WERI-Rb-1 (cell line): Measurements from ENCODE around the gene MIA2.
"Not testable (repeated sequence)": the region's sequence is repeated elsewhere in the genome, so short reads cannot be mapped to it uniquely, and the experiment has no call there.

Source experiments
- DNase-seq: peaks from one replicate; pipeline ENCODE4 v3.0.0-alpha.2; 2020
- H3K27ac ChIP-seq: fragments of 250-450 bp; sonication (Bioruptor Pico); 2 replicates; pipeline ENCODE4 v1.5.1; 2020; ENCODE audit warnings: mild to moderate bottlenecking, moderate library complexity
- H3K27me3 ChIP-seq: fragments of 250-450 bp; sonication (Bioruptor Pico); 2 replicates; pipeline ENCODE4 v1.5.1; 2021; ENCODE audit warnings: mild to moderate bottlenecking, low read depth, moderate library complexity; ENCODE audit not compliant: insufficient read depth, severe bottlenecking
- H3K36me3 ChIP-seq: fragments of 250-450 bp; sonication (Bioruptor Pico); 2 replicates; pipeline ENCODE4 v1.5.1; 2020; ENCODE audit warnings: mild to moderate bottlenecking, moderate library complexity
- H3K4me3 ChIP-seq: 2 replicates; pipeline ENCODE4 v1.5.1; 2011; ENCODE audit warnings: low read depth, mild to moderate bottlenecking, control low read depth, low read length
- H3K9me3 ChIP-seq: fragments of 250-450 bp; sonication (Bioruptor Pico); 2 replicates; pipeline ENCODE4 v1.5.1; 2021; ENCODE audit warnings: mild to moderate bottlenecking, moderate library complexity; ENCODE audit not compliant: severe bottlenecking
- CTCF ChIP-seq: IDR thresholded peaks from 2 replicates; pipeline ENCODE4 v1.5.1; 2011; ENCODE audit warnings: low read depth, mild to moderate bottlenecking, control low read depth, inconsistent platforms, low read length

The MIA2 gene

GRCh38 chr14:39233680-39234326 is at the start of gene MIA2:
TSS of gene MIA2 (plus strand) at chr14:39233915. CDS start at chr14:39234115, 200 bp downstream.
- Histone ChIP-seq H3K27me3 (no peaks in the 10 kb centered on the region), H3K27ac (no peak within 1 kb of the TSS), H3K4me3 (no peak within 1 kb of the TSS), H3K9me3 (no peaks in the 10 kb centered on the region), H3K36me3 (no peaks in the 10 kb centered on the region)
- no peak for TF ChIP-seq CTCF
- no peak for DNase-seq

GRCh38 chr14:39184628-39185255 is 49.0 kb upstream of the MIA2 start:
- DNase-seq, result no peak
- Histone ChIP-seq H3K4me3 (no peak overlapping the region), H3K27me3 (no peaks in the 10 kb centered on the region), H3K9me3 (no peaks in the 10 kb centered on the region), H3K27ac (no peak overlapping the region), H3K36me3 (peaks cover 57% of the 10 kb centered on the region)
- TF ChIP-seq CTCF, result no peak

GRCh38 chr14:39185256-39186049 is 48.3 kb upstream of the MIA2 start:
- no peak for TF ChIP-seq CTCF
- H3K27ac ChIP-seq, result no peak overlapping the region
- no peaks in the 10 kb centered on the region for H3K9me3 ChIP-seq
- H3K4me3 ChIP-seq, result no peak overlapping the region
- H3K27me3 ChIP-seq, result no peaks in the 10 kb centered on the region
- no peak for DNase-seq
- H3K36me3 ChIP-seq, result peaks cover 50% of the 10 kb centered on the region

GRCh38 chr14:39186941-39187525 is 46.7 kb upstream of the MIA2 start:
- DNase-seq, result no peak
- Histone ChIP-seq H3K27me3 (no peaks in the 10 kb centered on the region), H3K36me3 (peaks cover 34% of the 10 kb centered on the region), H3K27ac (no peak overlapping the region), H3K9me3 (no peaks in the 10 kb centered on the region), H3K4me3 (no peak overlapping the region)
- TF ChIP-seq CTCF, result no peak

GRCh38 chr14:39203659-39204606 is 29.8 kb upstream of the MIA2 start:
- TF ChIP-seq CTCF, result no peak
- Histone ChIP-seq H3K27ac (0 out of 2 replicates have a peak overlapping the region, but pooled peaks have one; percentile 22), H3K27me3 (no peaks in the 10 kb centered on the region), H3K4me3 (no peak overlapping the region), H3K9me3 (no peaks in the 10 kb centered on the region), H3K36me3 (no peaks in the 10 kb centered on the region)
- DNase-seq, result peak; percentile 72

GRCh38 chr14:39207430-39207829 is 26.3 kb upstream of the MIA2 start:
- not testable (repeated sequence) for H3K4me3 ChIP-seq, H3K27me3 ChIP-seq, H3K27ac ChIP-seq, H3K36me3 ChIP-seq, DNase-seq, H3K9me3 ChIP-seq
